A549 (cell line): ENCODE measurements around the gene COBL. TPM values are rescaled to one million over a fixed set of nuclear protein-coding genes. Genes with fewer than 3 reads are reported as not detected.

Source experiments
- ATAC-seq, 2 experiments: fragments of 200-7000 bp in 1 of 2; fragments of >200 bp in 1 of 2; cut with Nextera tagmentation in 1 of 2; cut with Tn5 transposase in 1 of 2; 3 replicates each; pipeline versions ENCODE4 v1.8.0 to v1.9.1; 2018 to 2020; ENCODE audit warnings: mild to moderate bottlenecking in 1 of 2, moderate library complexity in 1 of 2
- CTCF ChIA-PET: fragments of 300-600 bp; sonication (Branson Sonifier 250); formaldehyde crosslinking; extraction: SDS; loops from one replicate; lab custom pipeline; 2021; ENCODE audit warnings: antibody characterized with exemption, inconsistent platforms; lab: Yijun Ruan, JAX
- POLR2A ChIA-PET: fragments of 350-600 bp; formaldehyde crosslinking; extraction: SDS; loops from one replicate; lab custom pipeline; 2021; ENCODE audit warnings: antibody characterized with exemption, inconsistent platforms; lab: Yijun Ruan, JAX
- DNase-seq, 2 experiments: peaks; one replicate each; pipeline versions ENCODE4 v3.0.0 to v3.0.0-alpha.2; 2011 to 2016; ENCODE audit warnings: low read depth in 1 of 2, low spot score in 1 of 2
- FAIRE-seq: peaks from 2 replicates; lab custom pipeline; 2011; peaks lifted over from hg19 to GRCh38; lab: Jason Lieb, UNC
- H3K27ac ChIP-seq, 2 experiments: fragments of >200 bp; sonication (Bioruptor Twin); formaldehyde crosslinking; 3 replicates each; pipeline ENCODE4 v1.5.1; 2016 to 2017
- H3K4me1 ChIP-seq: fragments of >200 bp; sonication (Bioruptor Twin); formaldehyde crosslinking; 3 replicates; pipeline ENCODE4 v1.6.1; 2016
- H3K4me2 ChIP-seq: fragments of >200 bp; sonication (Bioruptor Twin); formaldehyde crosslinking; 3 replicates; pipeline ENCODE4 v1.6.1; 2016
- H3K4me3 ChIP-seq: fragments of >200 bp; sonication (Bioruptor Twin); formaldehyde crosslinking; 3 replicates; pipeline ENCODE4 v1.5.1; 2016
- H3K9me3 ChIP-seq: fragments of >200 bp; sonication (Bioruptor Twin); formaldehyde crosslinking; 3 replicates; pipeline ENCODE4 v1.6.1; 2016
- BCL3 ChIP-seq: fragments of >200 bp; sonication (Bioruptor Twin); formaldehyde crosslinking; IDR thresholded peaks from 3 replicates; pipeline ENCODE4 v1.6.1; 2016
- CHD4 ChIP-seq: fragments of 200-600 bp; sonication (generic); IDR thresholded peaks from 2 replicates; pipeline ENCODE4 v1.6.1; 2016; ENCODE audit warnings: antibody characterized with exemption, mild to moderate bottlenecking, borderline replicate concordance
- CTCF ChIP-seq: fragments of >200 bp; sonication (Bioruptor Twin); formaldehyde crosslinking; IDR thresholded peaks from 3 replicates; pipeline ENCODE4 v1.5.1; 2016
- EHMT2 ChIP-seq: fragments of 200-600 bp; sonication (generic); IDR thresholded peaks from 2 replicates; pipeline ENCODE4 v1.6.1; 2016; ENCODE audit warnings: antibody characterized with exemption, low read depth, mild to moderate bottlenecking, moderate library complexity
- ESRRA ChIP-seq: fragments of 150-350 bp; IDR thresholded peaks from 2 replicates; pipeline ENCODE4 v1.6.1; 2014; ENCODE audit warnings: mild to moderate bottlenecking, low read length, borderline replicate concordance
- FOSL2 ChIP-seq, 2 experiments: fragments of 450-650 bp in 1 of 2; fragments of >200 bp in 1 of 2; sonication (Bioruptor Twin) in 1 of 2; formaldehyde crosslinking; IDR thresholded peaks; 2 replicates each; pipeline versions ENCODE4 v1.5.0 to v1.6.1; 2016 to 2020; ENCODE audit warnings: mild to moderate bottlenecking in 1 of 2, moderate library complexity in 1 of 2
- FOXS1 ChIP-seq: fragments of 250-450 bp; sonication (Bioruptor Pico); IDR thresholded peaks from 2 replicates; pipeline ENCODE4 v1.5.0; 2020; ENCODE audit warnings: mild to moderate bottlenecking, moderate library complexity
- GATA3 ChIP-seq: IDR thresholded peaks from 2 replicates; pipeline ENCODE4 v1.6.1; 2012; ENCODE audit warnings: borderline replicate concordance
- HOXB5 ChIP-seq: fragments of 250-450 bp; sonication (Bioruptor Pico); IDR thresholded peaks from 2 replicates; pipeline ENCODE4 v1.5.0; 2020; ENCODE audit warnings: mild to moderate bottlenecking, moderate library complexity
- JUN ChIP-seq, 2 experiments: fragments of >200 bp; sonication (Bioruptor Twin); formaldehyde crosslinking; IDR thresholded peaks; 2 replicates in 1 of 2; 3 replicates in 1 of 2; pipeline ENCODE4 v1.6.1; 2016 to 2017
- NFE2L2 ChIP-seq: fragments of 150-350 bp; conservative IDR thresholded peaks from 2 replicates; pipeline ENCODE4 v1.6.1; 2014; ENCODE audit warnings: low read length
- NR3C1 ChIP-seq: fragments of >200 bp; sonication (Bioruptor Twin); formaldehyde crosslinking; IDR thresholded peaks from 3 replicates; pipeline ENCODE4 v1.6.1; 2017
- TP53 ChIP-seq: fragments of 250-450 bp; sonication (Bioruptor Pico); IDR thresholded peaks from 2 replicates; pipeline ENCODE4 v1.5.0; 2021; ENCODE audit warnings: mild to moderate bottlenecking, moderate library complexity
- USF2 ChIP-seq: fragments of 450-650 bp; IDR thresholded peaks from 2 replicates; pipeline ENCODE4 v1.6.1; 2014; ENCODE audit warnings: antibody characterized with exemption
- ZSCAN20 ChIP-seq: fragments of 250-450 bp; sonication (Bioruptor Pico); IDR thresholded peaks from 2 replicates; pipeline ENCODE4 v1.8.0; 2022; ENCODE audit warnings: mild to moderate bottlenecking, moderate library complexity
- WGBS: methylation state at CpG from one replicate; pipeline ENCODE4 v1.1.6; 2017; ENCODE audit errors: missing lambda C conversion rate; 5-methylcytosine and 5-hydroxymethylcytosine counted together
- polyA plus RNA-seq, 4 experiments: library from polyadenylated mRNA; depleted of rRNA in 3 of 4; stranded (reverse); fragments of >200 nt; fragmentation: RNase III in 1 of 4; extraction: RNeasy Plus Mini Kit Qiagen cat#74134 plus additional on column Dnase treatment in 1 of 4; gene quantifications; 2 replicates in 3 of 4; 3 replicates in 1 of 4; pipeline ENCODE4 v1.2.3, GENCODE V29; 2011 to 2017
- TF ChIP-seq, protein P1 (sequence below): fragments of 200-600 bp; sonication (generic); IDR thresholded peaks from 2 replicates; pipeline ENCODE4 v1.6.1; 2016; ENCODE audit warnings: antibody characterized with exemption, mild to moderate bottlenecking, moderate library complexity

Gene COBL
- polyA plus RNA-seq, 2 of the 4 experiments (the other 2 are of a cell fraction): 1.5 to 7.4 TPM

GRCh38 chr7:51140199-51141164, 176.1 kb downstream of the COBL start:
- peaks cover 8% of the 10 kb centered on the region for H3K4me1 ChIP-seq
- no peak overlapping the region for H3K4me3 ChIP-seq
- TF ChIP-seq FOXS1 (CRISPR knock-in tag) (no peak), GATA3 (no peak), HOXB5 (no peak), NFE2L2 (no peak), TP53 (no peak), BCL3 (no peak), ESRRA (no peak), JUN (IDR thresholded peaks at IDR 0.05) (no peak)
- DNase-seq (no peak), ATAC-seq (no peak), FAIRE-seq (no peak)
- ChIA-PET POLR2A (interaction anchor here (0.7 kb wide), 1 partner anchor 458 kb away, joined by 4 read pairs; no protein-coding TSS in a partner anchor), CTCF (interaction anchor here (0.5 to 4.5 kb wide), 145 partner anchors 8 to 1880 kb away, joined by 3 to 145 read pairs (median 4); partner anchors contain the start of gene ZPBP)
- no peak overlapping the region for H3K4me2 ChIP-seq
- no peak overlapping the region for H3K27ac ChIP-seq
- 76% methylated on average over 15 of the region's 15 CpGs for WGBS
- no peaks in the 10 kb centered on the region for H3K9me3 ChIP-seq

DNA sequence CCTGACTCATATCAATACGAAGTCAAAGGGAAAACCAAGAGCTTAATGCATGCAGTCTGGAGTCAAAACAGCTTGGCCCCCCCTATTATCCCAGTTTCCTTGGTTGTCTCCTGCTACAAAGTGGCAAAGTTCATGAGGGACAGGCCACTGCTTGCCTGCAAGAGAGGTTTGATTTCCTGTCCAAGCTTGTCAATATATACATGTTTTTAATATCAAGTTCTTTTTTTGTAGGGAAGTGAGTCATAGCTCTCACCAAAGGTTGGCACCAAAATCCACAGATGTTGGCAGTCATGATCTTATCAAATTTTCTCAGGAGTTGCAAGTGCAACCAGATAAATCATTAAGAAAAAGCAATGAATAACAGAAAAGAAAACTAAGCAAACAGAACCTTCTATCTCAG, 176.8 kb downstream of the COBL start:
- H3K4me1 ChIP-seq: peaks cover 8% of the 10 kb centered on the region
- 56% methylated on average over 1 of the region's 1 CpG for WGBS
- no peak for DNase-seq
- no peak overlapping the region for H3K4me2 ChIP-seq
- POLR2A ChIA-PET: no interaction called here
- TF ChIP-seq FOSL2 (IDR thresholded peaks at IDR 0.05) (no peak), FOSL2 (CRISPR knock-in tag; IDR thresholded peaks at IDR 0.05) (0 out of 2 replicates have a peak, but pooled peaks have one; percentile 9), EHMT2 (no peak)
- TF ChIP-seq, all 56 proteins: peak for 1
- Histone ChIP-seq H3K4me3 (no peak overlapping the region), H3K27ac (no peak overlapping the region), H3K9me3 (no peaks in the 10 kb centered on the region)
- CTCF ChIA-PET: interaction anchor here (1.0 to 4.5 kb wide), 15 partner anchors 11 to 997 kb away, joined by 3 to 145 read pairs (median 8); no protein-coding TSS in a partner anchor
- ATAC-seq (no peak), FAIRE-seq (no peak)

DNA sequence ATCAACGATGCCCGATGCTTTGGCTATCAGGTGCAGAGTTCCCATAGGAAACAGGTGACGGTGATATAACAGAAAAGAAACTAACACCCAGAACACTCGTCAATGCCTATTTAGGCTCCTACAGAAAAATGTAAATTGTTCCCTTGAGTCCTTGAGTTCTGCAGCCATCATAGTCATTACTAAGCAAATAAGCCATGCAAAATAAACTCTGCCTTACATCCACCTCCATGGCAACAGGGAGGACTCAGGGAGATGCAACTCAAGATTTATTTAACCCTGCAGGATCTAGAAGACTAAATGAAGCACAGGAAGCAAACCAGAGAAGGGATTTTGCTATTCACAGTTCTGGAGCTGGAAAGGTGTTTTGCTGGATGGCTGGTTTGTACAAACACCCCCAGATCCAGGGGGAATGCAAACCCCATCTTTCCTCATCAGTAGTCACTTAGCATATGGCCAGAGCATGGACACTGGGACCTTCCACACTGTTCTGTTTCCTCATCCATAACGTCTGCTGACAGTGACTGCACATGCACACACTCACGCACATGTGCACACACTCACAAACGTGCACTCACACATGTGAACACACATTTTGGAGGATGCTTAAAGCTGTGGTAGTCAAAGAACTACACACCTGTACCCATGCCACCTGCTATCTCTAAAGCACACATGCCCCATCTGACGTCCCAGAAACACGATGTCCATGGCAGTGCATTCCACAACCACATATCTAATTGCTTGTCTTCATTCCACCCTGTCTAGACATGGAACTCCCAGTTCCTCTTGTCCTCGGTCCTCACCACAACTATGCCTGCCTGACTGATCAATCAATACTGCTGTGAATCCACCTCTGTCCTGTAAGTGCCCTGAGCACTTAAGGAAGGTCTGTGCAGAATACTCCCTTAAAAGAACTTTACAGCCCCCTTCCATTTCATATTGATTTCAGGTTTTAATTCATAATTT, 178.2 kb downstream of the COBL start:
- no peak for TF ChIP-seq NR3C1
- TF ChIP-seq, protein P1, sequence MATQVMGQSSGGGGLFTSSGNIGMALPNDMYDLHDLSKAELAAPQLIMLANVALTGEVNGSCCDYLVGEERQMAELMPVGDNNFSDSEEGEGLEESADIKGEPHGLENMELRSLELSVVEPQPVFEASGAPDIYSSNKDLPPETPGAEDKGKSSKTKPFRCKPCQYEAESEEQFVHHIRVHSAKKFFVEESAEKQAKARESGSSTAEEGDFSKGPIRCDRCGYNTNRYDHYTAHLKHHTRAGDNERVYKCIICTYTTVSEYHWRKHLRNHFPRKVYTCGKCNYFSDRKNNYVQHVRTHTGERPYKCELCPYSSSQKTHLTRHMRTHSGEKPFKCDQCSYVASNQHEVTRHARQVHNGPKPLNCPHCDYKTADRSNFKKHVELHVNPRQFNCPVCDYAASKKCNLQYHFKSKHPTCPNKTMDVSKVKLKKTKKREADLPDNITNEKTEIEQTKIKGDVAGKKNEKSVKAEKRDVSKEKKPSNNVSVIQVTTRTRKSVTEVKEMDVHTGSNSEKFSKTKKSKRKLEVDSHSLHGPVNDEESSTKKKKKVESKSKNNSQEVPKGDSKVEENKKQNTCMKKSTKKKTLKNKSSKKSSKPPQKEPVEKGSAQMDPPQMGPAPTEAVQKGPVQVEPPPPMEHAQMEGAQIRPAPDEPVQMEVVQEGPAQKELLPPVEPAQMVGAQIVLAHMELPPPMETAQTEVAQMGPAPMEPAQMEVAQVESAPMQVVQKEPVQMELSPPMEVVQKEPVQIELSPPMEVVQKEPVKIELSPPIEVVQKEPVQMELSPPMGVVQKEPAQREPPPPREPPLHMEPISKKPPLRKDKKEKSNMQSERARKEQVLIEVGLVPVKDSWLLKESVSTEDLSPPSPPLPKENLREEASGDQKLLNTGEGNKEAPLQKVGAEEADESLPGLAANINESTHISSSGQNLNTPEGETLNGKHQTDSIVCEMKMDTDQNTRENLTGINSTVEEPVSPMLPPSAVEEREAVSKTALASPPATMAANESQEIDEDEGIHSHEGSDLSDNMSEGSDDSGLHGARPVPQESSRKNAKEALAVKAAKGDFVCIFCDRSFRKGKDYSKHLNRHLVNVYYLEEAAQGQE: no peak
- no peak for TF ChIP-seq ZSCAN20 (CRISPR knock-in tag)
- no peak for TF ChIP-seq CTCF
- TF ChIP-seq JUN (IDR thresholded peaks at IDR 0.05): no peak
- no peak for TF ChIP-seq CHD4
- no peak for TF ChIP-seq NFE2L2
- TF ChIP-seq EHMT2: no peak
- no peak for TF ChIP-seq USF2
- TF ChIP-seq, all 56 proteins: peak for 0
- CTCF ChIA-PET: interaction anchor here (0.7 to 2.0 kb wide), 3 partner anchors 23 to 711 kb away, joined by 3 to 7 read pairs (median 4); no protein-coding TSS in a partner anchor
- ATAC-seq: no peak
- no peak for FAIRE-seq
- no peak for DNase-seq
- no peak overlapping the region for H3K4me2 ChIP-seq
- H3K4me1 ChIP-seq: peaks cover 8% of the 10 kb centered on the region
- 76% methylated on average over 10 of the region's 10 CpGs for whole genome bisulfite sequencing
- POLR2A ChIA-PET: no interaction called here
- H3K27ac ChIP-seq: no peak overlapping the region
- H3K4me3 ChIP-seq: no peak overlapping the region
- H3K9me3 ChIP-seq: no peaks in the 10 kb centered on the region
